22Rv1 (cell line): ENCODE data around the gene DNAH3.

Experiments
- H3K27ac ChIP-seq: fragments of 450-650 bp; 2 replicates; pipeline ENCODE4 v1.5.1; 2017
- CTCF ChIP-seq: fragments of 450-650 bp; IDR thresholded peaks from 2 replicates; pipeline ENCODE4 v1.5.1; 2017; ENCODE audit warnings: mild to moderate bottlenecking
- ZFX ChIP-seq: fragments of 450-650 bp; IDR thresholded peaks from 2 replicates; pipeline ENCODE4 v1.6.1; 2017; ENCODE audit warnings: antibody characterized with exemption, borderline replicate concordance

The DNAH3 gene

GRCh38 chr16:20944861-20945574 lies 205.6 kb downstream of the DNAH3 start:
- no peak for TF ChIP-seq CTCF
- no peak for TF ChIP-seq ZFX
- no peak overlapping the region for H3K27ac ChIP-seq

DNA sequence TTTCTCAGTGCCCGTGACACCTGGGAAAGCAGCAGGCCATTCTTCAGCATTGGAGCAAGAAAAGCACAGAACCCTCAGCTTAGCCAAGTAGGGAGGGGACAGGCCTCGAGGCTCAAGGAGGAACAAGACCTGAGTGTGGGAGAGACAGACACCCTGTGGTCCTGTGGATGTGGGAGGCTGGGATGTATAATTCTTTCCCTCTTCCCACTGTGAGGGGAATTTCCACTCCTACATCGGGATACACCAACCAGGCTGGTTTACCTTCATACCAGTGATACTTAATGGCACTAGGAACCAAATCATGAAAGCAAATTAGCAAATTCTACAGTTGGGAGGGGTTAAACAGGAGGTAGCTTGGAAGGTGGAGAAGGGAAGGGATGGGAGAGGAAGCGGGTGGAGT lies 208.4 kb downstream of the DNAH3 start:
- TF ChIP-seq CTCF (no peak), ZFX (no peak)
- H3K27ac ChIP-seq = no peak overlapping the region

DNA sequence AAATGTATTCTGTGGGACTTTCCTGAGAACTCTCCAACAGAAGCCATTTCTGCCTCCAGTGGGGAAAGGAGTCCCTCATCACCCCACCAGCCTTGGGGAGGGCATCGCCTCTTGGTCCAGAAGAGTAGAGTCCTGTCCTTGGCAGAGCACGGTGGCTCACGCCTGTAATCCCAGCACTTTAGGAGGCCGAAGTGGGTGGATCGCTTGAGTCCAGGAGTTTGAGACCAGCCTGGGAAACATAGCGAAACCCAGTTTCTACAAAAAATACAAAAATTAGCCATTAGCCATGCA lies 209.1 kb downstream of the DNAH3 start:
- TF ChIP-seq ZFX = no peak
- no peak for TF ChIP-seq CTCF
- no peak overlapping the region for H3K27ac ChIP-seq

DNA sequence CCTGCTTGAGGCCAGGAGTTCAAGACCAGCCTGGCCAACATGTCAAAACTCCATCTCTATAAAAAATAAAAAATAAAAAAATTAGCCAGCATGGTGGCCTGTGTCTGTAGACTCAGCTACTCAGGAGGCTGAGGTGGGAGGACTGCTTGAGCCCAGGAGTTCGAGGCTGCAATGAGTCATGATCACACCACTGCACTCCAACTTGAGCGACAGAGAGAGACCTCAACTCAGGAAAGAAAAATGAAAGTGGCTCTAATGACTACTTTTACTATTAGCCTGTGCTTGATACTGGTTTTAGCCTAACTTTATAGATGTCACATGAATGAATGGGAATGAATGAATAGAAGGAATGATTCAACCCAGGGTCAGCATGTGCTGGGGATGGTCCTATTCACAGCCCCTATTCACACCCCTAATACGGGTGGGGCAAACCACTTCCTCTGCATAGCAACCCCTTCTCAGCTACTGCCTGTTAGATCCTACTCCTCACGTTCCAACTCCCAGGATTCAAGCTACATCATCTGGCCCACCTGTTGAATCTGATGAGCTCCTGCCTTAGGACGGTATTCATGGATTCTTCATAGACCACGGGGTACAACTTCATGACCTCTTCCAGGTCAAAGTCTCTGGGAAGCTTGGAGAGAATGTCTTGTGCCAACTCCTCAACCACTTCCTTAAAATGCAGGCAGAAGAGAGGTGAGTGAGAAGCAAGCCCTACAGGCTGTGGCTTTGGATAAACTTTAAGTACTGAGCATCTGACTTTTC lies 209.6 kb downstream of the DNAH3 start:
- no peak overlapping the region for H3K27ac ChIP-seq

GRCh38 chr16:20939611-20940010 lies 211.0 kb downstream of the DNAH3 start:
- no peak for TF ChIP-seq ZFX
- no peak for TF ChIP-seq CTCF
- H3K27ac ChIP-seq = no peak overlapping the region

More for the DNA sequence above, 209.6 kb downstream of the DNAH3 start:
- TF ChIP-seq CTCF = no peak
- no peak for TF ChIP-seq ZFX

DNA sequence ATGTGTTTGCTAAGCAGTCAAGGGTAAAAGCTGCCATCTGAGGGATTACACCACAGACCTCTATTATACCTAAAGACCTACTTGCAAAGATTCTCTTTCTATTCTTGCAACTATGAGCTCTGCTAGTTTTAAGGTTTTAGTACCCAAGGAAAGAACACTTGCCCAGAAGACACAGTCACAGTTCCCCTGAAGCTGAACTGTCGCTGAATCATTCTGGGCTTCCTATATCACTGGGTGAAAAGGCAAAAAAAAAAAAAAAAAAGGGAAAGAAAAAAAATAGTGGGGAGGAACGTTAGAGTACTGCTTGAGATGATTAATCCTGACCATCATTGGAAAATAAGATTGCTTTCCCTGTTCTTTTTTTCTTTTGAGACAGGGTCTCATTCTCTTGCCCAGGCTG lies 212.2 kb downstream of the DNAH3 start:
- no peak overlapping the region for H3K27ac ChIP-seq
- no peak for TF ChIP-seq ZFX
- no peak for TF ChIP-seq CTCF

DNA sequence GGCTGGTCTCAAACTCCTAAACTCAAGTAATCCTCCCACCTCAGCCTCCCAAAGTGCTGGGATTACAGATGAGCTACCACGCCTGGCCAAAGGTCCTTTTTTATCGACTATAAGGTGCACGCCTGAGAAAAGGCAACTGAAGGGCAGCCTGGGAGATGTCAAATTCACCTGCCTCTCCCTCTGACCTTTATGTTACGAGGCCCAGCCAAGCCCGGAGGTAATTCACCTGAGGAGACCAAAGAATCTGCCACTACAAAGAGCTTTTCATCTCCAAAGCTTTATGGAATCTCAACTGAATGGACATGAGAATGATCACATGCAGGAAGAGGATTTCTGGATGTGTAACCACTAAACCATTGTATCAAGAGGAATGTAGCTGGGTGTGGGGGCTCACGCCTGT lies 212.9 kb downstream of the DNAH3 start:
- no peak overlapping the region for H3K27ac ChIP-seq
- TF ChIP-seq ZFX (no peak), CTCF (no peak)
